ENCODE data around the gene PALM.

The PALM gene

GRCh38 chr19:674282-675151 is 34.2 kb upstream of the PALM start:
- Histone ChIP-seq H3K27me3 (no peaks in the 10 kb centered on the region), H3K4me1 (peaks cover 5 to 37% (median 26%) of the 10 kb centered on the region in 4 donors), H3K36me3 (no peaks in the 10 kb centered on the region), H3K27ac (peak overlapping the region in 1 of 2 donors; percentile 97), H3K9me3 (no peaks in the 10 kb centered on the region), H3K4me3 (no peak overlapping the region)
- no peak for DNase-seq
- intact Hi-C loops (cut with DNase I; ENCODE audit: low total_unique reads), result no loop called here
- TF ChIP-seq, protein P1, sequence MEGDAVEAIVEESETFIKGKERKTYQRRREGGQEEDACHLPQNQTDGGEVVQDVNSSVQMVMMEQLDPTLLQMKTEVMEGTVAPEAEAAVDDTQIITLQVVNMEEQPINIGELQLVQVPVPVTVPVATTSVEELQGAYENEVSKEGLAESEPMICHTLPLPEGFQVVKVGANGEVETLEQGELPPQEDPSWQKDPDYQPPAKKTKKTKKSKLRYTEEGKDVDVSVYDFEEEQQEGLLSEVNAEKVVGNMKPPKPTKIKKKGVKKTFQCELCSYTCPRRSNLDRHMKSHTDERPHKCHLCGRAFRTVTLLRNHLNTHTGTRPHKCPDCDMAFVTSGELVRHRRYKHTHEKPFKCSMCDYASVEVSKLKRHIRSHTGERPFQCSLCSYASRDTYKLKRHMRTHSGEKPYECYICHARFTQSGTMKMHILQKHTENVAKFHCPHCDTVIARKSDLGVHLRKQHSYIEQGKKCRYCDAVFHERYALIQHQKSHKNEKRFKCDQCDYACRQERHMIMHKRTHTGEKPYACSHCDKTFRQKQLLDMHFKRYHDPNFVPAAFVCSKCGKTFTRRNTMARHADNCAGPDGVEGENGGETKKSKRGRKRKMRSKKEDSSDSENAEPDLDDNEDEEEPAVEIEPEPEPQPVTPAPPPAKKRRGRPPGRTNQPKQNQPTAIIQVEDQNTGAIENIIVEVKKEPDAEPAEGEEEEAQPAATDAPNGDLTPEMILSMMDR (IDR thresholded peaks at IDR 0.05), result no peak

DNA sequence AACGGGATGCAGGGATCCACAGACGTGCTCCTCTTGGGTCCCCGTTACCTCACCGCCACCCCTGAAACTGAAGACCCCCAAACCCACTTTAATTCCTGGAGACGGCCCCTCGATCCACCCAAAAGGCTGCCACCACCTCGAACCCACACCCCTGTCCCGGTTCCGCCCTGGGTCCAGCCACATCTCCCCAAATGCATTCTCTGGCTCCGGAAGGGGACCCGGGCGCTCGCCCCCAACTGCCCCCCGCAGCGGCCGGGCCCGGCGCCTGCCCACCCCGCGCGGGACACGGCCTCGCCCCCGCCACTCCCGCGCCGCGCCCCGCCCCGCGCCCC is 32.8 kb upstream of the PALM start:
- DNase-seq, result no peak
- H3K27me3 ChIP-seq, result no peaks in the 10 kb centered on the region
- TF ChIP-seq, protein P1 (IDR thresholded peaks at IDR 0.05), result no peak
- peak overlapping the region; percentile 83 to 97 for H3K27ac ChIP-seq
- no peaks in the 10 kb centered on the region for H3K36me3 ChIP-seq
- no peaks in the 10 kb centered on the region for H3K9me3 ChIP-seq
- H3K4me1 ChIP-seq, result peaks cover 12 to 44% (median 29%) of the 10 kb centered on the region in 4 donors
- H3K4me3 ChIP-seq, result peak overlapping the region; percentile 61 to 83
- intact Hi-C loops (cut with DNase I; ENCODE audit: low total_unique reads), result no loop called here

DNA sequence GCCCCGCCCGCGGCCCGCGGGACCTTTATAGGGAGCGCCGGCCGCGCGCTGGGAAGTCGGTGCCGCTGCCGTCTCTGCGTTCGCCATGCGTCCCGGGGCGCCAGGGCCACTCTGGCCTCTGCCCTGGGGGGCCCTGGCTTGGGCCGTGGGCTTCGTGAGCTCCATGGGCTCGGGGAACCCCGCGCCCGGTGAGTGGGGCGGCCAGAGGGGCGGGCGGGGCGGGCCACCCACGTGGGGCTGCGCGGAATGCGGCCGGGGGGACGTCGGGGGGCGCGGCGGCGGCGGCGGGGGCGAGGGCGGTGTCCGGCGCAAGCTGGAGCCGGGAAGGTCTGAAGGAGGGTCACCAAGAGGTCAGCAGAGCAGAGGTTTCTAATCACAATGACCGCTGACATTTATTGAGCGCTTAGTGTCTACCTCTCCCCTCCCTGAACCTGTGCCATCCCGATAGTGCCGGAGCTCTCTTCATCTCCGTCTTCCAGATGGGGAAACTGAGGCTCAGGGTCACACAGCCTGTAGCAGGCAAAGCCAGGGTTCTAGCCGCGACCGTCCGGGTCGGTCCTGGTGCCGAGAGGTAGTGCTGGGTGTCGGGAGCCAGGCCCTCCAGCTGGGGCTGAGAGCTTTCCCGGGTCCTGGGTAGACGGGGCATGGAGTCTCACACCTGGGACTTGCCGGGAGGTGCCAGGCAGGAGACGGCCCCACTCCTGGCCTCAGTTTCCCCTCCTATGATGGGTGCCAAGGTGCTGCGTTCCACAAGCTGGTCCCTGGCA is 32.2 kb upstream of the PALM start, which contains the start of gene FSTL3:
Gene FSTL3, plus strand, starts transcription at position 54 of the 767 bp plus-strand sequence. Its CDS starts 32 bp downstream, at position 86.
- Histone ChIP-seq H3K36me3 (peaks cover 0 to 3% (median 0%) of the 10 kb centered on the region in 3 donors), H3K27me3 (no peaks in the 10 kb centered on the region), H3K4me1 (peaks cover 12 to 50% (median 31%) of the 10 kb centered on the region in 4 donors), H3K4me3 (peak within 1 kb of the TSS; percentile 61 to 83), H3K27ac (peak within 1 kb of the TSS; percentile 83 to 97), H3K9me3 (no peaks in the 10 kb centered on the region)
- TF ChIP-seq, protein P1 (IDR thresholded peaks at IDR 0.05), result no peak
- DNase-seq, result no peak
- intact Hi-C loops (cut with DNase I; ENCODE audit: low total_unique reads), result no loop called here

GRCh38 chr19:677201-677600 is 31.5 kb upstream of the PALM start:
- TF ChIP-seq, protein P1 (IDR thresholded peaks at IDR 0.05), result no peak
- no peaks in the 10 kb centered on the region for H3K27me3 ChIP-seq
- intact Hi-C loops (cut with DNase I; ENCODE audit: low total_unique reads), result no loop called here
- peak overlapping the region; percentile 83 to 97 for H3K27ac ChIP-seq
- H3K9me3 ChIP-seq, result no peaks in the 10 kb centered on the region
- peaks cover 0 to 5% (median 0%) of the 10 kb centered on the region in 3 donors for H3K36me3 ChIP-seq
- H3K4me3 ChIP-seq, result peak overlapping the region; percentile 61 to 83
- peaks cover 12 to 51% (median 31%) of the 10 kb centered on the region in 4 donors for H3K4me1 ChIP-seq
- peak; percentile 82 to 95 for DNase-seq

- DNase-seq, result peak in 1 of 2 donors; percentile 20
- H3K4me3 ChIP-seq, result peak overlapping the region; percentile 61 to 83
- H3K27ac ChIP-seq, result peak overlapping the region; percentile 83 to 97
- no peaks in the 10 kb centered on the region for H3K9me3 ChIP-seq
- peaks cover 0 to 5% (median 0%) of the 10 kb centered on the region in 3 donors for H3K36me3 ChIP-seq
- intact Hi-C loops (cut with DNase I; ENCODE audit: low total_unique reads), result no loop called here
- TF ChIP-seq, protein P1 (IDR thresholded peaks at IDR 0.05), result no peak
- H3K27me3 ChIP-seq, result no peaks in the 10 kb centered on the region
- H3K4me1 ChIP-seq, result peaks cover 12 to 51% (median 31%) of the 10 kb centered on the region in 4 donors
These were observed 30.9 kb upstream of the PALM start for GRCh38 chr19:677601-678436.
